HG03460 (cell line): ENCODE results near the gene PSD4.

ENCODE experiments used
- ATAC-seq: cut with Tn5 transposase; IDR thresholded peaks from one replicate; pipeline ENCODE4 v1.9.1; 2021; ENCODE audit not compliant: unreplicated experiment

PSD4 gene

DNA sequence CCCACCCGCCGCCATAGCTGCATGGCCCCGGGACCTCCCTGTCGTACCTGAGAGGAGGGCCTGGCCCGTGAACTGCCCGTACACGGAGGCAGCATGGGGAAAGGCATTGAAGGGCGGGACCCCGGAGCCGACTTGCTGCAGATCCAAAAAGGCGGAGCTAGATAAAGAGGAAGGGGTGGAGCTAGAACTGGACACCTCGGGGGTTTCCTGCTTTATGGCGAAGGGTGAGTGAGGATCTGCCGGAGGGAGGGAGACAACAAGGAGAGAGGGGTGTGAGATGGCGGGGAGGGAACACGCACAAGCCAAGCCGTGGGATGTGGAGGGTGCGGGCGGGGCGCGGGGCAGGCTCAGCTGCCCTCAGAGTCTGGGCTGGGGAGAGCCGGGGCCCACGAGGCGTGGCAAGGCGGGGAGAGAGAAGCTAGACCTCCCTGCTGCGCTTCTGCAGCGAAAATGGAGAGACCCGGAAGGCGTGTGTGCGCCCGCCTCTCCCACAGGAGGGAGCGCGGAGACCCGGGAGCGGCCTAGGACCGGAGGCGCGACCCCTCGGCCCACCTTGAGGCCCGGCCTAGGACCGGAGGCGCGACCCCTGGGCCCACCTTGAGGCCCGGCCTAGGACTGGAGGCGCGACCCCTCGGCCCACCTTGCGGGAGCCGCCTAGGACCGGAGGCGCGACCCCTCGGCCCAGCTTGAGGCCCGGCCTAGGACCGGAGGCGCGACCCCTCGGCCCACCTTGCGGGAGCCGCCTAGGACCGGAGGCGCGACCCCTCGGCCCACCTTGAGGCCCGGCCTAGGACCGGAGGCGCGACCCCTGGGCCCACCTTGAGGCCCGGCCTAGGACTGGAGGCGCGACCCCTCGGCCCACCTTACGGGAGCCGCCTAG lies 61.8 kb downstream of the PSD4 start:
- peak; percentile 97 for ATAC-seq

- ATAC-seq, result no peak
Observed at GRCh38 chr2:113236367-113237159, 62.8 kb downstream of the PSD4 start.

DNA sequence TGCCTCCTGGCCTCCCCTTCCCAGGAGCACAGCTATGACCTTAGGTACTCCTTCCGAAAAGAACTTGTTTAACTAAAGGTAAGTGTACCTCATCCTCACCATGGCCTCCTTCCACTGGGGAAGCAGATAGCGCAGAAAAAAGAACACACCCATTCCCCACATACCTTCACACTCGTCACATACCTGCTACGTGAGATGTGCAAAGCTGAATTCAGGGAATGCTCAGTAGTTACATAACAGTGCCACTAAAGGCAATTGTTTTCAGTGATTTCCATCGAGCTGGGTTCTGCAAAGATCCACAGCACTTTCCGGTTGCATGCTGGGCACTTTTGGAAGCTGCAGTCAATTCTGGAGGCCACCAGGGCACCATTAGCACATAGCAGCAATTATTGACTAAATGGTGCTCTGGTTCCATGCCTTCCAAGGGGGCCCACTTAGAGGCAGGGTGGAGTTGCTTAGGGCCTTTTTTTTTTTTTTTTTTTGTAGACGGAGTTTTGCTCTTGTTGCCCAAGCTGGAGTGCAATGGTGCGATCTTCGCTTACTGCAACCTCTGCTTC lies 63.9 kb downstream of the PSD4 start:
- no peak for ATAC-seq

- no peak for ATAC-seq
Observed at GRCh38 chr2:113238871-113239839, 65.4 kb downstream of the PSD4 start.

DNA sequence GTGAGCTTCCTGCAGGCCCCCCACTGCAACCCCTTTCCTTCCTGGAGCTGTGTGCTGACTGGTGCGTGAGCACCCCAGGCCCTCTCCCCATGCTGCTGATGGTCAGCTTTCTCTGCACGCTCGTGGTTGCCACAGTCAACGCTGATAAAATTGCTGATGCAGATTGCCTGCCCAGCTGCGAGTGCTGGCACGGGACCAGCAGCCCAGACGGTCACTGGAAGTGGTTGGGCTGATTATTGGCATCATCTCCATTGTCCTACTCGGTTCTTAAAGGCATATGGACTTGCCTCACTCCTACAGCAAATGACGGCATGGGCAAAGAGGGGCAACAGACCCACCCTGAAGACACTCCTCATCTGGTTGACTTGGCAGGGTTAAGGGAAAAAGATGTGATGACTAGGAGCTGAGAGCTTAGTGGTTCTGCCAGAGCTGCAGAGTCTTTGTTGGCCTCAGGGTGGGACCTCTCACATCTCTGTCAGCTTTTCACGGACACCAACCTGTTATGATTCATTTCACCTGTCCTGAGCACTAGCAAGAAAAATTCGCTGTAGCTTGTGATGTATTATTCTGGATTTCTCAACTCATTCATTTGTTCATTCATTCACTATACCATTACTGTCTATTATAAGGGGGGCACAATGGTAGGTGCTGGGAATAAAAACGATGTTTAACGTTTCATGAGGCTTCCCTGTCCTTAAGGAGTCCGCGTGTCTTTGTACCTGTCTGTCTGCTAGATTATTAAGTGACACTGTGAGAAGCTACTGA lies 66.6 kb downstream of the PSD4 start:
- ATAC-seq, result no peak

DNA sequence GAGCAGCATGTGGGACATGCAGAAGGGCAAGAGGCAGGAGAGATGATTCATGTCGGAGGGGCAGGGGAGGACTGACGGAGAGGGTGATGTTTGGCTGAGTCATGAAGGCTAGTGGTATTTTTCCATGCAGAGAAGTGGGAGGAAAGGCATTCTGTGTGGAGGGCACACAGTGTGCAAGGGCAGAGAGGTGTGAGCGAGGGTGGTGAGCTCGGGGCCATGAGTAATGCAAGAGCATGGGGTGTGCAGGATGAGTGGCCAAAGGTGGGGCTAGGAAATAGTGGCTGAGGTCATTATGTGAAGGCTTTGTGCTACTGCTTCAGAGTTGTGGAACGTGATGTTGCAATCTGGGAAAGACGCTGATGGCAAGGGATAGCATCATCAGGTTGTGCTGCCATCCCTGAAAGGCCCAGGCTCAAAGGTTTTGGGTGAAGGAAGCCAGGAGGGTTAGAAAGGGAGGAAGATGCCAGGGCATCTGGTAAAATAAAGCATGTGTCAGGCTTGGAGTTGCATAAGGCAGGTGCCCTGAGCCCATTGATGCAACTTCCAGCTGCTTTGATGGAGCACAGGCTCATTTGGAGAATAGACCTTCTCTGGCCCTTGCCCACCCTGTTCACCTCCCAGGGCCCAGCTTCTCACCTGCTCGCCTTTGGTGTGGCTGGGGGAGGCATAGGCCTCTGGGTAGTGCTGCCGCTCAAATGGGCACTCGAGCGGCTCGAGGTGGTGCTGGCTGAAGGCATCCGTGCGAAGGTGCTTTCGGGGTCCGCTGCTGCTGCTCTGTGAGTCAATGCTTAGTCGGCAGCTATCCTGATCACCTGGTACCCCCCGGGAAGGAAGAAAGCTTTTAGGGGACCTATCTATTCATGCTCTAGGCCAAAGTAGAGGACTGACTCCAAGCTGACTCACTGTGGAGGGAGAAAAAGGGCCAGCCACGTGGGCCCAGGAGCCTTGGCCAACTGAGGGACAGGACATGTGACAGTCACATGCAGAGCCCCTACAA lies 67.4 kb downstream of the PSD4 start:
- ATAC-seq, result no peak

DNA sequence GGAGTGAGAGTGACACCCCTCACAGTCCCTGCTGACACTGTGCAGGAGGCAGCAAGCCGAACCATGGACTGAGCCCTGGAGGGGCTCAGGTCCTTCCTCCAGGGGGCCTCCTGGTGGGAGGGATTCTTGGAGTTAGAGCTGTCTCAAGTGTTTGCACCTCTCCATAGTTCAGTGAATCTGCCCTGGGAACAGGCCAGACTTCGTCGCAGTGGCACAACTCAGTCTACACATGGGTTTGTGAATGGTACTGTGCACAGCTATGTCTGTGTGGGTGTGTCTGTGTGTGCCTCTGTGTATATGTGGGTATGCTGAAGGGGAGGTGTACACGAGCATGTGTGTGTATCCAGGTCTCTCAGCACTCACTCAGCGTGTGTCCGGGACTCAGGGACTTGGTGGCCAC lies 68.6 kb downstream of the PSD4 start:
- ATAC-seq, result no peak

GRCh38 chr2:113245276-113245711 lies 71.5 kb downstream of the PSD4 start:
- no peak for ATAC-seq

DNA sequence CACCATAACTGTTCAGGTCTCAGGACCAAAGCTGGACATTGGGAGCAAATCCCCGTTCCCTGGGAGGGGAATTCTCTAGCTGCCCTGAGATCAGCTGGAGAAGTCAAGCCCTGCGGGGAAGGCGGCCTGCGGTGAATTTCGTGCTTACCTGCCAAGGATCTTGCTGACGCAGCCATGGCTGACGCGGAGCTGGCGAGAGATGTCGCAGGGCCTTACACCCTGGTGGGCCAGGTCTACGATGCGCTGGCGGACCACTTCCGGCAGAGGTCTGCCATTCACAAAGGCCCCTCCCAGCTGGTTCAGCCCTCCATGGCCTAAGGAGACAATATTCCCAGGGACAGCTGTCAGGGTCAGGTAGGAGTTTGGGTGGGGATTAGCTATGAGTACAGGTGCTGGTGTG lies 72.8 kb downstream of the PSD4 start:
- ATAC-seq, result no peak

GRCh38 chr2:113248997-113249770 lies 75.4 kb downstream of the PSD4 start:
- ATAC-seq, result peak; percentile 63

- ATAC-seq, result no peak
Observed at GRCh38 chr2:113251118-113251517, 77.3 kb downstream of the PSD4 start.

DNA sequence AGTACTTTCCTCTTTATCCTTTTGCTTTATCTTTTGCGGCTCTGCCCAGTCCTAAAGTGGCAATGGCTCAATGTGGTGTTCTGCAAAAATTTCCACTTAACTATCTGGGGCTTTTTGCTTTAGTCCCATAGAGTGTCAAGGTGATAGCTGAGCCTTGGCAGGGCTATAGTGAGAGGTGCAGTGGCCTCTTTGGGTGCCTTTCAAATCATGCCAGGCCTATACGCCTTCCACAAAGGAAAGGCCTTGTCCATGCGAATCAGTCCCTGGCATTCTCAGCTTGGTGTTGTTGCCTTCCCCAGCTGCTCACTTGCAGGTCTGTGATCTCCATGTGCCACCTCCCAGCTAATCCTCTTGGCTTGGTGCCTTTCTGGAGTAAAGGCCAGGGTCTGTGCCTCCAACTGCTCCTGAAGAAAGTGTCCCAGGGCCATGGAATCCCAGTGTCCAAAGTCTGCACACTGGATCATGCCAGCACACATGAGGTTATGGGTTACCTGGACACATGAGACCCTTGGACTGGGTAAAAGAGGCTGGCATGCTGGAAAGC lies 78.3 kb downstream of the PSD4 start:
- no peak for ATAC-seq

- ATAC-seq, result no peak
Observed at GRCh38 chr2:113253453-113253852, 79.7 kb downstream of the PSD4 start.

DNA sequence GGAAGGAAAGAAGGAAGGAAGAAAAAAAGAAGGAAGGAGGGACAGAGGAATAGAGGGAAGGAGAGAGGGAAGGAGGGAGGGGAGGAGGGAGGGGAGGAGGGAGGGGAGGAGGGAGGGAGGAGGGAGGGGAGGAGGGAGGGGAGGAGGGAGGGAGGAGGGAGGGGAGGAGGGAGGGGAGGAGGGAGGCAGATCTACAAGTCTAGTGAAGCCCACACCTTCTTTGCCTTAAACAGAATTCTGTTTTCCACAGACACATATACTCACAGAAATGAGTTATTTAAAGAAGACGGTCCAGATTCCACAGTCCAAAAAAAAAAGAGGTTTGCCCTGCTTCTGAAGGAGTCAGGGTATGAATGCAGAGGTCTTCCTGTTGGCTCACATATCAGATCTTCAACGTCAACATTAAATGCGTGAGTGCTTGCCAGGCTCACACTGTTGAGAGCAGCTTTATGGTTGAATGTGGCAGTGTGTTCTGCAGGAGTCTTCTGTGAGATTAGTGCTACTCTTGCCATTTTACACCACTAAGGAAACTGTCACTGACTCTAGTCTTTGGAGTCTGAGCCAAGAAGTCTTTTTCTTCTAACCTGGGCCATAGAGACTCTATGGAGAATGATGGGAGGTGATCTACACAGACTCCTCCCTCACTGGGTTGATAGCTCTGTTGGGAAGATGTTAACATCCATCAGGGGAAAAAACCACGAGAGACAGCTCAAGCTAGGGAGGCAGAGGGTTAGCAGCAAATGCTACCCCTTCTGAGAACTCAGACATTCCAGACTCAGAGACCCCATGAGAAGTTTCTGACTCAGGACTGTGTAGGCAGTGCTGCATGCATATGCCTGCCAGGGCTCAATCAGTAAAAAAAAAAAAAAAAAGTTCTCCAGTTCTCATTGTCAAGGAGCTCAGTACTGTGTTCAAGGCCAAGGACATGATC lies 81.6 kb downstream of the PSD4 start:
- no peak for ATAC-seq

DNA sequence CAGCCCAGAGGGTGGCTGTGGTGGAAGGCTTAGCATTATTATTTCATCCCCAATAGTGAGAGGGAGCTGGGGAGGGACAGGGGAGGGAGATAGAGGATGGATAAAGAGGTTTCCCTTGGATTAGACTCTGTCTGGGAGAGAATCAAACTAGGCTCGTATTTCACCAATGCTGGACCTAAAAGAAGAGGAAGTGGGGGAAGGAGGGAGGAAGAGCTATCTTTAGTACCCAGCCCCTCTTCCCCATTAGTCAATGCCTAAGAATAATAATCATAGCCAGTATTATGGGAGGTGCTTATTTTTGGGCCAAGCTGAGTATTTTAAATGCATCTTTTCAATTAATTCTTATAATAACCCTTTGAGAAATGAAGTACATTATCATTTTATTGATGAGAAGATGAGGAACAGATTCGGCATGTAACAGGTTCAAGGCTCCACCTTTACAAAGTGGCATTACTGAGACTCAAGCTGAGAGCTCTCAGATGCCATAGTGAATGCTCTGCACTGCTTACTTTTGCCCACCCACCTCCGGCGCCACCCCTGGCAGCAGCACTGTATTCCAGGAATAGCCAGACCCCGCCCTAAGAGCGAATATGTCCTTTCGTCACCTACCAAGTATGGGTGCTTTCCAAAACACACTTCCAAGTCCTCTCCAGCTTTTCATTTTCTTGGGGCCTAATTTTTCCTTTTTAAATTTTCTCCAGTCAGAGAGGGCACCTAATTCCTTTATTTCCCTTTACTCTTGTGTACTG lies 83.9 kb downstream of the PSD4 start:
- ATAC-seq, result no peak
